ENCODE data around the gene TMEM11.

Gene TMEM11

DNA sequence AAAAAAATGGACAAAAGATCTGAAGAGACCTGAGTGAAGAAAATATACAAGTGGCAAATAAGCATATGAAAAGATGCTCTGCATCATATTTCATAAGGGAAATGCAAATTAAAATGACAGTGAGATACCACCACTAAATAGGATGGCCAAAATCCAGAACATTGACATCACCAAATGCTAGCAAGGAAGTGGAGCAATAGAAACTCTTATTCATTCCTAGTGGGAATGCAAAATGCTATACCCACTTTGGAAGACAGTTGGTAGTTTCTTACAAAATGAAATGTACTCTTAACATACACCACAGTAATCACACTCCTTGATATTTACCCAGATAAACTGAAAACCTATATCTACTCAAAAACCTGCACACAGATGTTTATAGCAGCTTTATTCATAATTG, 53.6 kb downstream of the TMEM11 start:
- no peak overlapping the region for H3K4me3 ChIP-seq (ENCODE audit: low read depth, low read length)
- TF ChIP-seq, protein P1, sequence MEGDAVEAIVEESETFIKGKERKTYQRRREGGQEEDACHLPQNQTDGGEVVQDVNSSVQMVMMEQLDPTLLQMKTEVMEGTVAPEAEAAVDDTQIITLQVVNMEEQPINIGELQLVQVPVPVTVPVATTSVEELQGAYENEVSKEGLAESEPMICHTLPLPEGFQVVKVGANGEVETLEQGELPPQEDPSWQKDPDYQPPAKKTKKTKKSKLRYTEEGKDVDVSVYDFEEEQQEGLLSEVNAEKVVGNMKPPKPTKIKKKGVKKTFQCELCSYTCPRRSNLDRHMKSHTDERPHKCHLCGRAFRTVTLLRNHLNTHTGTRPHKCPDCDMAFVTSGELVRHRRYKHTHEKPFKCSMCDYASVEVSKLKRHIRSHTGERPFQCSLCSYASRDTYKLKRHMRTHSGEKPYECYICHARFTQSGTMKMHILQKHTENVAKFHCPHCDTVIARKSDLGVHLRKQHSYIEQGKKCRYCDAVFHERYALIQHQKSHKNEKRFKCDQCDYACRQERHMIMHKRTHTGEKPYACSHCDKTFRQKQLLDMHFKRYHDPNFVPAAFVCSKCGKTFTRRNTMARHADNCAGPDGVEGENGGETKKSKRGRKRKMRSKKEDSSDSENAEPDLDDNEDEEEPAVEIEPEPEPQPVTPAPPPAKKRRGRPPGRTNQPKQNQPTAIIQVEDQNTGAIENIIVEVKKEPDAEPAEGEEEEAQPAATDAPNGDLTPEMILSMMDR (IDR thresholded peaks at IDR 0.05; ENCODE audit: borderline replicate concordance, insufficient read depth, low read depth, low read length), result no peak

DNA sequence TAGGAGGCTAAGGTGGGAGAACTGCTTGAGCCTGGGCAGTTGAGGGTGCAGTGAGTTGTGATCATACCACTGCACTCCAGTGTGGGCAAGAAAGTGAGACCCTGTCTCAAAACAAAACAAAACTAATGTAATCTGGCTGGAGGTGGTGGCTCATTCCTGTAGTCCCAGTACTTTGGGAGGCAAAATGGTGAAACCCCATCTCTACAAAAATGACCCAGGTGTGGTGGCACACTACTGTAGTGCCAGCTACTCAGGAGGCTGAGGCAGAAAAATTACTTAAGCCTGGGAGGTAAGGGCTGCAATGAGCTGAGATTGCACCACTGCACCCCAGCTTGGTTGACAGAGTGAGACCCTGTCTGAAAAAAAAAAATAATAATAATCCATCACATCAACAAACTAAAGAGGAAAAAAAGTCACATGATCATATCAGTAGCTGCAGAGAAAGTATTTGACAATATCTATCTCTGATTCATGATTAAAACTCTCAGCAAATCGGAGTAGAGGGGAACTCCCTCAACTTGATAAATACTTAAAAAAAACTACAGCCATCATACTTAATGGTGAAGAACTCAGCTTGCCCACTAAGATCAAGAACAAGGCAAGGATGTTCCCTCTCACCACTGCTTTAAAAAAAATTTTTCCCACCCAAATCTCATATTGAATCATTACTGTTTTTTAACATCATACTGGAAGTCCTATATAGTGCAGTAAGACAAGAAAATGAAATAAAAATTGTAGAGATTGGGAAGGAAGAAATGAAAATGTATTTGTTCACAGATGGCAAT, 56.2 kb downstream of the TMEM11 start:
- no peak overlapping the region for H3K4me3 ChIP-seq (ENCODE audit: low read depth, low read length)
- TF ChIP-seq, protein P1 (IDR thresholded peaks at IDR 0.05; ENCODE audit: borderline replicate concordance, insufficient read depth, low read depth, low read length), result no peak

GRCh38 chr17:21152731-21153130, 61.2 kb downstream of the TMEM11 start:
- TF ChIP-seq, protein P1 (IDR thresholded peaks at IDR 0.05; ENCODE audit: borderline replicate concordance, insufficient read depth, low read depth, low read length), result no peak
- H3K4me3 ChIP-seq (ENCODE audit: low read depth, low read length), result no peak overlapping the region

GRCh38 chr17:21149621-21150020, 64.3 kb downstream of the TMEM11 start:
- TF ChIP-seq, protein P1 (IDR thresholded peaks at IDR 0.05; ENCODE audit: borderline replicate concordance, insufficient read depth, low read depth, low read length), result no peak

More at GRCh38 chr17:21149621-21150020, 64.3 kb downstream of the TMEM11 start:
- H3K4me3 ChIP-seq (ENCODE audit: low read depth, low read length), result no peak overlapping the region
